Ramos (cell line): ENCODE results near the gene ELFN1.

Experiments used
- in situ Hi-C: fragments of 300-500 bp; cut with MboI; formaldehyde crosslinking; loops from one replicate; pipeline ENCODE4 v1.14.3; 2022; ENCODE audit warnings: low sequenced_read_pairs; ENCODE audit not compliant: unreplicated experiment

ELFN1 gene

GRCh38 chr7:1747004-1747801, 77.1 kb downstream of the ELFN1 start:
- in situ Hi-C loops, result no loop called here

DNA sequence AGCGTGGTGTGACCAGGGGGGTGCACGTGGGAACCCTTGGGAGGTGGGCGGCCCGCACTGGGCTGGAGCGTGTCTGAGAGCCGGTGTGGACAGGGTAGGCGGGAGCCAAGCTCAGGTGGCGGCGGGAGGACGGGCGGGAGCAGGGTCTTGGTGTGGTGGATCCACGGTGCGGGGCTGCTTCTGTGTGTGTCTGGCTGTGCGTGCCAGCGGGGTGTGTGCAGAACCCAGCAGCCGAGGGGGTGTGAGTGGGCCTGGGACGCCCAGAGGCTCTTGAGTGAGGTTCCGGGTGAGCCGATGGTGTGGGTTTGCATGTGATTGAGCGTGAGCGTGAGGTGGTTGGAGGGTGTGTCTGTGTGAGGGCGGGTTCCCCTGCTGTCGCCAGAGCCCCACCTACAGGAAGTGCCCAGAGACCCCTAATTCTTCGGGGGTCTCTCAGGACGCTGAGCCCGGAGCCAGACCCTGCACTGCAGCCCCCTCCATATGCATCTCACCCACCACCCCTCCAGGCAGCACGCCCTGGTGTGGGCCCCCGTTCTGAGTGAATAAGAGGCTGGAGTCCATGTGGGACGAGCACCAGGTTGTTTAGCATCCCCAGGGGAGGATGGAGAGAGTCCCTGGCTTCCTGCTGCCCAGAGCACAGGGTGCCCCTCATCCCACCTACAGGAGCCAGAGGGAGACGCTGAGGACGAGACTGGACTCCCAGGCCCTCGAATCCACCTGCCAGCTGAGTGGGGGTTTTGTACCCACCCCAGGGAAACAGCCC, 78.2 kb downstream of the ELFN1 start:
- in situ Hi-C loops, result no loop called here

- in situ Hi-C loops, result no loop called here
Measured at GRCh38 chr7:1748839-1749173, 78.7 kb downstream of the ELFN1 start.

- in situ Hi-C loops, result no loop called here
Measured at GRCh38 chr7:1749351-1749863, 79.3 kb downstream of the ELFN1 start.

GRCh38 chr7:1749864-1750466, 79.9 kb downstream of the ELFN1 start:
- in situ Hi-C loops, result loop anchor here (10.0 kb wide), 1 partner anchor 245 kb away; the partner anchor contains the start of gene INTS1

GRCh38 chr7:1750541-1751021, 80.5 kb downstream of the ELFN1 start:
- in situ Hi-C loops, result loop anchor here (10.0 kb wide), 1 partner anchor 246 kb away; the partner anchor contains the start of gene INTS1

DNA sequence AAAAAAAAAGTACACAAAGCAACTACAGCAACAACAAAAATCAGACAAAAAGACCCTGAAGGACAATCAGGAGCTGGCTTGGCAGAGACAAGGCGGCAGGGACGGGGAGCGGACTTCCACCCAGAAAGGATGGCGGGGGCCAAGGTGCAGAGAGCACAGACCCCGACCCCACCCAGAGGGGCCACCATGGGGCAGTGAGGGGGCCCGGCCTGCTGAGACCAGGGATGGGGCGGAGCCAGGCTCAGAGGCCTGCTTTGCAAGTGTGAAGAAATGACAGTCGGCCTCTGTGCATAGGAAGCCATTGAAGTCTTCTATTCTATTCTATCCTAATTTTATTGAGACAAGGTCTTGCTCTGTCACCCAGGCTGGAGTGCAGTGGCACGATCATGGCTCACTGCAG, 82.0 kb downstream of the ELFN1 start:
- in situ Hi-C loops, result loop anchor here (10.0 kb wide), 1 partner anchor 247 kb away; the partner anchor contains the start of gene INTS1

DNA sequence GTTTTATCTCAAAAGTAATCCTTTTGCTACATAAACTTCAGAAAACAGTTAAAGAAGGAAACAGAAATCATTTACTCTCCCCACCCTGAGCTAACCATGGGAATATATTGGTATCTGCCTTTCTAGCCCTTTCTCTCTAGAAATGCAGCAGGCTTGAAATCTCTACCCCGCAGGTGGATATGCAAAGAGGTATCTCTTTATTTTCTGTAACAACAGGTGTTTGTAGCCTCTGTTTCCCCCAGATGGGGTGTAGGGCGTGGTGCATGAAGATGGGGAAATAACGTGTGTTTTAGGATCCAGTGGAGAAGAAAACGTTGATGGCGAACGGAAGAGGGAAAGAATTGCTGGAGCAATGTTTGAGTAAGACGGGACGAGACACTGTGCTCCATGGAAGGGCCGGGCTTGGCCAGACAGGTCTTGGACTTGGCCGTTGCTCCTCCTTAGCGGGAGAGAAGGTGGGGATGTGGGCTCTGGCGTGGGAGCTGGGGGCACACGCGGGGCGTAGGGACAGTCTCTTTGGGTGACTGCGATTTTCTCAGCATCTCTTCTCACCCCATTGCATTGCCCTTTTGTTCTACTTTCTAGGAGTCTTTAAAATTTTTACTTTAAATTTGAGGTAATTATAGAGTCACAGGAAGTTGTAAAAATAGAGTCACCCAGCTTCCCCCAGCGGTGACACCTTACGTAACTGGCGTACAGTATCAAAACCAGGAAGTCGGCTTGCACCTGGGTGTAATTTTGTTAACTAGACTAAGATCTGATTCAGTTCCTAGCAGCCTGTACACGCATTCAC, 82.9 kb downstream of the ELFN1 start:
- in situ Hi-C loops, result loop anchor here (10.0 kb wide), 1 partner anchor 248 kb away; the partner anchor contains the start of gene INTS1

- in situ Hi-C loops, result loop anchor here (10.0 kb wide), 1 partner anchor 249 kb away; the partner anchor contains the start of gene INTS1
Measured at GRCh38 chr7:1753564-1753867, 83.4 kb downstream of the ELFN1 start.

DNA sequence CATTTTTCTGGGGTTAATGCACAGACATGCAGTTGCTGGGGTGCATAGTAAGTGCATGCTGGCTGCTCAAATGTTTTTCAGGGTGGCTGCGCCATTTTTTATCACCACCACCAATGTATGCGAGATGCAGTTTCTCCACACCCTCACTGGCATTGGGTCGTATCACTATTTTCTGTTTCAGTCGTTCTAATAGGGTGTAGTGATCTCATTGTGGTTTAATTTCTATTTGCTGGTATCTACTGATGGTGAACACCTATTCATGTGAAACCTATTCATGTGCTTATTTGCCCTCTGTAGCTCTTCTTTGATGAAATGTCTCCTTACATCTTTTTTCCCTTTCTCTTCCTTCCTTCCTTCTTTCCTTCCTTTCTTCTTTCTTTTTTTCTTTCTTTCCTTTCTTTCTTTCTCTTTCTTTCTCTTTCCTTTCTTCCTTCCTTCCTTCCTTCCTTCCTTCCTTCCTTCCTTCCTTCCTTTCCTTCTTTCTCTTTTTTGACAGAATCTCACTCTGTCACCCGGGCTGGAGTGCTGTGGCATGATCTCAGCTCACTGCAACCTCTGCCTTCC, 84.3 kb downstream of the ELFN1 start:
- in situ Hi-C loops, result loop anchor here (10.0 kb wide), 1 partner anchor 250 kb away; the partner anchor contains the start of gene INTS1

- in situ Hi-C loops, result loop anchor here (5.0 to 10.0 kb wide), 2 partner anchors 94 to 251 kb away; partner anchors contain the start of gene INTS1
Measured at GRCh38 chr7:1755783-1756625, 85.9 kb downstream of the ELFN1 start.

DNA sequence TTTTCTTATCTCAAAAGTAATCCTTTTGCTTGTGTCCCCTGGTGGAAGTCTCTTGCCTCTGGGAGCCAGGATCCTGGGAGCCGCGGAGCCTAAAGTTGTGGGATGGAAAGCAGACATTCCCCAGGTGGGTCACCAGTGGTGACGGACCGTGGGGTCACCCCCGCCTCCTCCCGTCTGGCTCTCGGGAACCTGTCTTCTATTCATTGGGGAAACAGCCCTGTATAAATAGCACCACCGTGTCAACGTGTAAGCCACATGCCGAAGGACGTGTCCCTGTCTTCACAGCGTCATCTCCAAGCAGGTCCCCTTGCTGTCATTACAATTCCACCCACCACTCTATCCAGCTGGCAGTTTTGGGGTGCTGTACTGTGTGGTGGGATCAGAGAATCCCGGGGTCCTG, 87.5 kb downstream of the ELFN1 start:
- in situ Hi-C loops, result loop anchor here (5.0 to 10.0 kb wide), 2 partner anchors 95 to 253 kb away; partner anchors contain the start of gene INTS1

GRCh38 chr7:1758028-1758858, 88.2 kb downstream of the ELFN1 start:
- in situ Hi-C loops, result loop anchor here (5.0 to 10.0 kb wide), 2 partner anchors 96 to 253 kb away; partner anchors contain the start of gene INTS1

DNA sequence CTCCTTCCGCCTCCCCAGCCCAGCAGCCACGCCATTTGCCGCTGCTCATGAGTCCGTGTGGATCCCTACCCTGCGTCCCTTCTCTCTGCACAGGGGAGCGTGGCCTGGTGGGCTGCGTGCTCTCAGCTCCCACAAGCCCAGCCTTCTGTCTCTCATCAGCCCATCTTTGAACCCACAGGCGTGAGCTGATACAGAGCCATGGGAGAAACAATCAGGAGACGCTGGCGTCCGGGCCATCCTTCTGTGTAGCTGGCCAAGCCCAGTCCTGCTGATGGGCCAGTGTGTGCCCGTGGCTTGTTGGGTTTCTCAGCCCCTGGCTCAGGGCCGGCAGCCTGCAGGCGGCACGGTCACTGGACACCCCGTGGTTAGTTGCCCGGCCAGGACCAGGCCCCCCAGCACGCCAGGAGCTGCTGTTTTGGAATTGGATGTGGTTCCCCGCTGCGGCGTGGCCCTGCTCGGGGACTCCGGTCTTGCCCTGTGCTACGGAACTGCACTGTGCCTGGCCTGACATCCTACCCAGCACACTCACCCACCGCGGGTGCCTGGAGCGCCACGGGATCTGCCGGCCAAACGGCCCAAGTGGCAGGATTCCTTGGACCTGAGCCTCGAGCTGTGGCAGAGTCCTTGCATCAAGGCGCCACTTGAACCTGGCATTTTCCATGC, 88.9 kb downstream of the ELFN1 start:
- in situ Hi-C loops, result loop anchor here (5.0 to 10.0 kb wide), 2 partner anchors 97 to 254 kb away; partner anchors contain the start of gene INTS1

GRCh38 chr7:1761097-1761496, 91.0 kb downstream of the ELFN1 start:
- in situ Hi-C loops, result loop anchor here (10.0 kb wide), 1 partner anchor 176 kb away; no protein-coding TSS in a partner anchor

GRCh38 chr7:1761774-1762173, 91.7 kb downstream of the ELFN1 start:
- in situ Hi-C loops, result loop anchor here (10.0 kb wide), 1 partner anchor 177 kb away; no protein-coding TSS in a partner anchor
